Measurements from ENCODE around the gene ADAMTS12. TPM values are rescaled to one million over a fixed set of nuclear protein-coding genes. Genes with fewer than 3 reads are reported as not detected.

Gene ADAMTS12
- total RNA-seq, 1 experiment from 2014 or later = 0.05 TPM

- TF ChIP-seq SIN3A (IDR thresholded peaks at IDR 0.05; ENCODE audit: low read depth) = no peak
- no peak for TF ChIP-seq POLR2A (IDR thresholded peaks at IDR 0.05; ENCODE audit: borderline replicate concordance, extremely low read depth, insufficient read depth, insufficient read length)
- no peak for TF ChIP-seq CTCF (IDR thresholded peaks at IDR 0.05 in 2 of 3, conservative IDR thresholded peaks at IDR 0.05 in 1 of 3; ENCODE audit: borderline replicate concordance in 1 of 3, insufficient read depth in 1 of 3, low read depth in 2 of 3, low read length in 2 of 3)
- no peak for TF ChIP-seq CEBPB (IDR thresholded peaks at IDR 0.05; ENCODE audit: low read depth)
- TF ChIP-seq ZBTB33 (IDR thresholded peaks at IDR 0.05; ENCODE audit: extremely low read depth, insufficient replicate concordance, low read length) = no peak
- TF ChIP-seq SRF (IDR thresholded peaks at IDR 0.05; ENCODE audit: low read depth) = no peak
- ChIA-PET POLR2A (no interaction called here), CTCF (no interaction called here), RAD21 (ENCODE audit: low non-redundant PET in 1 of 2, low total read pairs in 2 of 2, uncharacterized antibody in 2 of 2, unreplicated experiment in 2 of 2) (no interaction called here)
- DNase-seq (ENCODE audit: low read depth, low spot score) (no peak), ATAC-seq (no peak)
- intact Hi-C loops (cut with micrococcal nuclease) = no loop called here
- H2AFZ ChIP-seq (ENCODE audit: low read depth, low read length, poor library complexity, severe bottlenecking) = no peak overlapping the region
- H3K9ac ChIP-seq (ENCODE audit: low read length) = no peak overlapping the region
- no peaks in the 10 kb centered on the region for H3K79me2 ChIP-seq (ENCODE audit: insufficient read depth, low read length)
- no peaks in the 10 kb centered on the region for H3K27me3 ChIP-seq (ENCODE audit: insufficient read depth, low read length)
- H3K4me1 ChIP-seq (ENCODE audit: control insufficient read depth in 1 of 2, insufficient read depth in 2 of 2, low read length in 2 of 2) = no peaks in the 10 kb centered on the region
- BruUV-seq (replicated peaks) = no TSS peak
- H3K9me2 ChIP-seq (ENCODE audit: insufficient read depth) = no peaks in the 10 kb centered on the region
- no peaks in the 10 kb centered on the region for H3K9me3 ChIP-seq (ENCODE audit: control insufficient read depth in 1 of 2, insufficient read depth in 1 of 2, low read depth in 1 of 2, low read length in 2 of 2)
- no peak overlapping the region for H3K4me2 ChIP-seq (ENCODE audit: low read length)
- H3K4me3 ChIP-seq (replicated peaks in 1 of 2; ENCODE audit: low read depth in 1 of 2, low read length in 2 of 2) = no peak overlapping the region
- H3K36me3 ChIP-seq (ENCODE audit: control insufficient read depth in 1 of 2, insufficient read depth in 2 of 2, low read length in 2 of 2) = no peaks in the 10 kb centered on the region
- no peaks in the 10 kb centered on the region for H4K20me1 ChIP-seq (ENCODE audit: insufficient read depth)
- no peak overlapping the region for H3K27ac ChIP-seq (ENCODE audit: low read depth, low read length)
Measured at GRCh38 chr5:33487236-33487635, 404.6 kb downstream of the ADAMTS12 start.

GRCh38 chr5:33482335-33482734 is 409.5 kb downstream of the ADAMTS12 start:
- no peak overlapping the region for H3K27ac ChIP-seq (ENCODE audit: low read depth, low read length)
- no peaks in the 10 kb centered on the region for H3K79me2 ChIP-seq (ENCODE audit: insufficient read depth, low read length)
- no peaks in the 10 kb centered on the region for H3K36me3 ChIP-seq (ENCODE audit: control insufficient read depth in 1 of 2, insufficient read depth in 2 of 2, low read length in 2 of 2)
- DNase-seq (ENCODE audit: low read depth, low spot score) (no peak), ATAC-seq (no peak)
- no peak overlapping the region for H3K4me2 ChIP-seq (ENCODE audit: low read length)
- RAD21 ChIA-PET (ENCODE audit: low non-redundant PET in 1 of 2, low total read pairs in 2 of 2, uncharacterized antibody in 2 of 2, unreplicated experiment in 2 of 2) = no interaction called here
- CTCF ChIA-PET = no interaction called here
- H4K20me1 ChIP-seq (ENCODE audit: insufficient read depth) = no peaks in the 10 kb centered on the region
- POLR2A ChIA-PET = no interaction called here
- no peaks in the 10 kb centered on the region for H3K27me3 ChIP-seq (ENCODE audit: insufficient read depth, low read length)
- no peaks in the 10 kb centered on the region for H3K4me1 ChIP-seq (ENCODE audit: control insufficient read depth in 1 of 2, insufficient read depth in 2 of 2, low read length in 2 of 2)
- H3K9me3 ChIP-seq (ENCODE audit: control insufficient read depth in 1 of 2, insufficient read depth in 1 of 2, low read depth in 1 of 2, low read length in 2 of 2) = no peaks in the 10 kb centered on the region
- TF ChIP-seq TCF7L2 (IDR thresholded peaks at IDR 0.05; ENCODE audit: borderline replicate concordance, extremely low read depth, insufficient read depth, insufficient read length) = no peak
- no peak for TF ChIP-seq EZH2 (IDR thresholded peaks at IDR 0.05)
- TF ChIP-seq YY1 (IDR thresholded peaks at IDR 0.05; ENCODE audit: extremely low read depth, insufficient replicate concordance, low read depth, low read length) = no peak
- no peak for TF ChIP-seq ZNF274 (IDR thresholded peaks at IDR 0.05; ENCODE audit: low read depth, low read length)
- intact Hi-C loops (cut with micrococcal nuclease) = no loop called here
- BruUV-seq (replicated peaks) = no TSS peak
- H3K4me3 ChIP-seq (replicated peaks in 1 of 2; ENCODE audit: low read depth in 1 of 2, low read length in 2 of 2) = no peak overlapping the region
- H3K9me2 ChIP-seq (ENCODE audit: insufficient read depth) = no peaks in the 10 kb centered on the region
- H2AFZ ChIP-seq (ENCODE audit: low read depth, low read length, poor library complexity, severe bottlenecking) = no peak overlapping the region
- H3K9ac ChIP-seq (ENCODE audit: low read length) = no peak overlapping the region

Data from HCT116 (cell line).